GM18498 (cell line): Measurements from ENCODE around the gene DGAT2.

Experiments used
- ATAC-seq: cut with Tn5 transposase; IDR thresholded peaks from one replicate; pipeline ENCODE4 v1.9.1; 2021; ENCODE audit warnings: mild to moderate bottlenecking, moderate library complexity; ENCODE audit not compliant: unreplicated experiment

Gene DGAT2

GRCh38 chr11:75797792-75798191, 29.2 kb downstream of the DGAT2 start:
- ATAC-seq, result no peak

DNA sequence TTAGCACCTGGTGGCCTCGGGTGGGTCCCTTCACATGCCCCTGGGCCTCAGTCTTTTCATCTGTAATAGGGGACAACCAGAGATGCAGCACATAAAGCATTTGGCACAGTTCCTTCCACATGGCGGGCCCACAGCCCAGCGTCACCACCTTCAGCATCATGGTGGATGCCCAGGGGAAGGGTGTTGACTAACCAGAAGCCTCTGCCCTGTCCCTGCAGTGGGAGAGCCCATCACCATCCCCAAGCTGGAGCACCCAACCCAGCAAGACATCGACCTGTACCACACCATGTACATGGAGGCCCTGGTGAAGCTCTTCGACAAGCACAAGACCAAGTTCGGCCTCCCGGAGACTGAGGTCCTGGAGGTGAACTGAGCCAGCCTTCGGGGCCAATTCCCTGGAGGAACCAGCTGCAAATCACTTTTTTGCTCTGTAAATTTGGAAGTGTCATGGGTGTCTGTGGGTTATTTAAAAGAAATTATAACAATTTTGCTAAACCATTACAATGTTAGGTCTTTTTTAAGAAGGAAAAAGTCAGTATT, 31.6 kb downstream of the DGAT2 start:
- ATAC-seq, result no peak

- ATAC-seq, result no peak
Observed at GRCh38 chr11:75800728-75801361, 32.3 kb downstream of the DGAT2 start.

- ATAC-seq, result no peak
Observed at GRCh38 chr11:75801362-75802020, 32.9 kb downstream of the DGAT2 start.

GRCh38 chr11:75802021-75802912, 33.7 kb downstream of the DGAT2 start:
- no peak for ATAC-seq

- peak; percentile 64 for ATAC-seq
Observed at GRCh38 chr11:75802913-75803820, 34.6 kb downstream of the DGAT2 start.

DNA sequence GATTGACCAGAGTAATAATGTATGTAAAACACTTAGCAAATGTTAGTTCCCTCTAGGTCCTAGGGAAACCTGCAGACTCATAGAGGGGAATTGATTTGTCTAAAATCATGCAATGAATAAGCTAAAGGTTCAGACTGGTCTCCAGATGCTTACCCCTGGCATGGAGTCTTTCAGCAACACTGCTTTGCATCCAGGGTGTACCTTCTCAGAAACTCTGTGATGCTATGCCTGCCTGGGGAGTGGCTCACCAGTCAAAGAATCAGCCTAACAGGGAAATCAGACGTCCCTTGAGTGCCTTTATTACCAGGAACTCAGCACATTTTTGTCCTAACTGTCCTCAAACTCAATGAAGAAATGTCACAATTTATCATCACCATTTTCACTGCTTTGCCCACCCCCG, 40.5 kb downstream of the DGAT2 start:
- no peak for ATAC-seq

- no peak for ATAC-seq
Observed at GRCh38 chr11:75809991-75810390, 41.4 kb downstream of the DGAT2 start.

DNA sequence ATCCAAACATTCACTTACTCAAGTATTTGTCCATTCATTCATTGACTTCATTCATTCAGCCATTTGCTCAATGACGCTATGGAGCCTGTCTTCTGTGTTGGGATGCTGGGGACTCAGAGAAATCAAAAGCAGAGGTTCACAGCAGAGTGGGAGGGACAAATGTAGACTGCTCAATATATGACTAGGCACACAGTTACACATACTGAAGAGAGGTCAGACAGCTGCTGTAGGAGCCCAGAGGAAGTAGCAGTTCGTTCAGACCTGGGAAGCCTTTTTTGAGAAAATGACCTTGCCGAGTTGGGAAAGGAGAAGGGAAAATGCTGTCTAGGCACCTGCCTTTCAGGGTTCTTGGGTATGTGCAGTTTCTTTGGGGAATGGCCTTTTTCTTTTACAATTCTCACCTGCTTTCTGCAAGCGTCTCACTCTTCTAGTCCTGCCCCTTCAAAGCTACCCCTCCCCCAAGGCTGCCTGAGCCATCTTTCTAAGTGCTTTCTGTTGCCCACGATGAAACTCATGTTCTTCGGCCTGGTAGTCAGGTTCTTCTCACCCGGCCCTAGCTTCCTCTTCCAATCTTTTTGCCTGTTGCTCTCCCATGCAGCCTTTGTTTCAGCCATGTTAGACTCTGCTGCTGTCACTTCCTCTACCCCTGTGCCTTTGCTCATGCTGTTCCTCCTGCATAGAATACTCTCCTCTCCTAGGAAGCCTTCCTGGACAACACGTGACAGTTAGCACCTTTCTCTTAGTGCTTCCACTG, 42.2 kb downstream of the DGAT2 start:
- no peak for ATAC-seq

DNA sequence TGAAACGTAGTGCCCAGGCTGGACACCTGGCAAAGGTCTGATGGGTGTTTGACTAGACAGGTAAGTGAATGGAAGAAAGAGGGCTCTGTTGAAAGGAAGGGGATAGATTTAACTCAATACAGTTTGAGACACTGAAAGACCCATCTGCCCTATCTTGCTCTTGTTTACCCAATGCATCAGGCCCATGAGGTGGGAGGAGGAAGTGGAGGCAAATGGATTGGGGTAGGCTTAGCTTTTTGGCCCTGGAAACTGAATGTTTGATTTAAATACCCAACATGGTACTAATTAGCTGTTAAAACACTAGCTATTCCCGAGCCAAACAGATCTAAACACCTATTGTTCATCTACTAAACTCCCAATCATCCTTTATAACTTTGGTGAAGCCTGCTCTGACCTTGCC, 42.9 kb downstream of the DGAT2 start:
- ATAC-seq, result no peak

GRCh38 chr11:75812542-75813040, 44.0 kb downstream of the DGAT2 start:
- ATAC-seq, result no peak

DNA sequence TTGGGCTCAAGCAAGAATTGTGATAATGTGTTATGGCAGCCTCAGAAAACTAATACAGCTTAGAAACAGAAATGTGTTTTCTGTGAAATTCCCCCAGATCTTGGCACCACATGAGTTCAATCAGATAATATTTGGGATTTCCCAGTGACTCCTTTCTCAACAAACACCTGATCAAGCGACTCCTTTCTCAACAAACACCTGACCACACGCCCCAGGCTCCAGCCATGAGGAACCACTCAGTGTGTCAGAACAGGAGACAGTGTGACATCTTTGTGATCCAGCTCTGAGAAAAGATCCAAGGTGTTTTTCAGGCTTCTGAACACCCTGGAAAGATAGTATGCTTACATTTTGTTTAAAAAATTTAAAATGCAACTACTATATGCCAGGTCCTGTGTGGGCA, 44.5 kb downstream of the DGAT2 start:
- ATAC-seq, result no peak

DNA sequence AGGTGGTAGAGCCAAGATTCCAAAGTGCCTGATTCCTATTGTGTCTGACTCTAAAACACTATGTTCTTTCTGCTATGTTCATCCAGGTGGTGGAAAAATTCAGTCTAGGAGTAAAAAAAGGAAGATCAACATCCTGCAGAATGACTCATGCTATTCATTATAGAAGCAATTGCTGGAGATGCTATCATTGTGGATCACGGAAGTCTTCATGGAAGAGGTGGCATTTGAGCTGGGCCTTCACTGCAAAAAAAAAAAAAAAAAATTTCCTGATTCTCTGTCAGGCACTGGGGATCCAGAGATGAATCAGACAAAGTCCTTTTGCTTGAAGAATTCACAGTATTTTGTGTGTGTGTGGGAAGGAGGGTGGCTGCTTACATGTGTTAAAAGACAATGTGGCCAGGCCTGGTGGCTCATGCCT, 45.1 kb downstream of the DGAT2 start:
- ATAC-seq, result no peak

- ATAC-seq, result peak; percentile 33
Observed at GRCh38 chr11:75814363-75814676, 45.7 kb downstream of the DGAT2 start.

- ATAC-seq, result peak; percentile 79
Observed at GRCh38 chr11:75814677-75815344, 46.2 kb downstream of the DGAT2 start, which contains the start of gene UVRAG. TSS of gene UVRAG (plus strand) at chr11:75815210. CDS start at chr11:75815408, 198 bp downstream.

- ATAC-seq, result peak; percentile 26
Observed at GRCh38 chr11:75815345-75816168, 47.0 kb downstream of the DGAT2 start.

- ATAC-seq, result no peak
Observed at GRCh38 chr11:75816561-75817239, 48.1 kb downstream of the DGAT2 start.

GRCh38 chr11:75820645-75821044, 52.1 kb downstream of the DGAT2 start:
- ATAC-seq, result no peak
